GM18511 (cell line): ENCODE data around the gene YPEL3.
"Not testable (repeated sequence)": the region's sequence is repeated elsewhere in the genome, so short reads cannot be mapped to it uniquely, and the experiment has no call there.

Experiments
- ATAC-seq: cut with Tn5 transposase; IDR thresholded peaks from one replicate; pipeline ENCODE4 v1.9.1; 2021; ENCODE audit warnings: mild to moderate bottlenecking, moderate library complexity; ENCODE audit not compliant: unreplicated experiment

YPEL3 gene, protein sequence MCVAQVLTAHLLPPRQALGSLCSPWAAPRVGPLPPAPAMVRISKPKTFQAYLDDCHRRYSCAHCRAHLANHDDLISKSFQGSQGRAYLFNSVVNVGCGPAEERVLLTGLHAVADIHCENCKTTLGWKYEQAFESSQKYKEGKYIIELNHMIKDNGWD

DNA sequence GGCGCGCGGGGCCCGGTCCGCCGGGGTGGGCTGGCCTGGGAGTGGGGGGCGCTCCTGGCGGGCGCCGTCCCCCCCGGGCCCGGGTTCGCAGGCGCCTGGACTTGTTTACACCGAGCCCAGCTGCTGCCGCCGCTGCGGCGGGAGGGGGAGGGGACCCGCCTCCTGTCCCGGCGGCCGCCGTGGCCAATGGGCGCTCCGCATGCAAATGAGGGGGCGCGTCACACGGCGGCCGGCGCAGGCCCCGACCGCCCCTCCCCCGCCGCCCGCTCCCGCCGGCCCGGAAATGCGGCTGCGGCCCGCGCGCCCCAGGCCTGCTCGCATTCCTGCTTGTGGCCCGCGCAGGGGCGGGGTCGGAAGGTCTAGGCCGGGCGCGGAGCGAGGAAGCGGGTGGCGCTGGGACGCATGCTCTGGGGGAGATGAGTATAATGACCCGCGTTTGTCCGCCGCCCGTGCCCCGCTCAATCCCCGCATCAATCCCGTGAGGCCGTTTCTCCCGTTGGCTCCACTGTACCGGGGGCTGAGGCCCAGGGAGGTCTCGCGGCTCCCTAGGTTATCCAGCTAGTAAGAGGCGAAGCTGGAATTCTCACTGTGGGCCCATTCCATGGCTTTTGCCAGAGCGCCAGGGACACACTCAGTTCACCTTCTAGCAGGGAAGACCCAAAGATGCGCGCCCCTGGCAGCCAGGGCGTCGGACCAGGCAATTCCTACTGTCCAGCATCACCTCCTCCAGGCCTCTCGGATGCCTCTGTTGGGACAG, at the start of gene YPEL3:
Gene YPEL3 (minus strand): TSS at position 109 of the 757 bp plus-strand sequence. CDS start 731 bp downstream, outside the sequence.
- peak; percentile 48 for ATAC-seq

DNA sequence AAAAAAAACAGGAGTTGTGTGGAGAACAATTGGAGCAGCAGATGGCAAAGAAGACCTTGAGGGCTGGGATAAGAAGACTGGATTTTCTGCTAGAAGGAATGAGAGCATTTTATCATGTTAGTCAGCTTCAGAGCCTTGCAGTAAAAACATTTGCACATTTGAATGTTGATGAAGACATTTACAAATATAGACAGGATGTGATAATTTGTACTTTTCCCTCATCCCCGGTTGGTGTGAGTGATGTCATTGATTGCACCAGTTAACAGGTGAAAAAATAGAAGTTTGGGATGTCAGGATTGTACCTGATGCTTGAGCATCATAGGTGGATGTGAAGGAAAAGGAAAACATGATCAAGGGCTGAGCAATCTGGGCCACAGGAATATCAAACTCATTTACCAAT, 49.6 kb upstream of the YPEL3 start:
- no peak for ATAC-seq

DNA sequence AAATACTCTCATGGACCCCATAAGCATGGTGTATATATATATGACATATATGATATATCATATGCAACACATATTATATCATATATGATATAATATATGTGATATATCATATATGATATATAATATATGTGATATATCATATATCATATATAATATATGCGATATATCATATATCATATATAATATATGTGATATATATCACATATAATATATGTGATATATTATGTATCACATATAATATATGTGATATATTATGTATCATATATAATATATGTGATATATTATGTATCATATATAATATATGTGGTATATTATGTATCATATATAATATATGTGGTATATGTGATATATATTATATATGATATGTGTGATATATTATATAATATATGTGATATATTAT, 48.9 kb upstream of the YPEL3 start:
- no peak for ATAC-seq

DNA sequence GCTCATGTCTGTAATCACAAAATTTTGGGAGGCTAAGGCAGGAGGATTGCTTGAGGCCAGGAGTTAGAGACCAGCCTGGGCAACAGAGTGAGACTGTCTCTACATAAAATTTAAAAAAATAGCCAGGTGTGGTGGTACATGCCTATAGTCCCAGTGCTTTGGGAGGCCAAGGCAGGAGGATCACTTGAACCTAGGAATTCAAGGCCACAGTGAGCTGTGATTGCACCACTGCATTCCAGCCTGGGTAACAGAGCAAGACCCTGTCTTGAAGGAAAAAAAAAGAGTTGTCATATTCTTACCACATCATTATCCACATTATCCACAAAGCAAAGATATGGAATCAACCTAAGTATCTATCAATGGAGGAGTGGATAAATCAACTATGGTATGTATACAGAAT, 48.0 kb upstream of the YPEL3 start:
- ATAC-seq = no peak

DNA sequence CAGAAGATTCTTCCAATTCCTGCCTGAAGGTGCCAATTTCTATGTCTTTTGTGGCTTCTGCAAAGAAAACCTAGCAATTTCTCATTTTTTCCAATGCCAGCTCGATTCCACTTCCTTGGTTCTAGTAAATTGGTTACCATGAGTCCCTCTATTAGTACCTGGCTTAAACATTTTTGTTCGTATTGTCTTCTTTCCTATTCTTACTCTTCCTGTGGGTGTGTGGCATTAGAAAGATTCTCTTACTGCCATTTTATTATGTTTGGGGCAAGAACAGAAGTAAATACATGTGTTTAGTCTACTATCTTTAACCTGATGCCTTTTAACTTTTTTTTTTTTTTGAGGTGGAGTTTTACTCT, 47.3 kb upstream of the YPEL3 start:
- no peak for ATAC-seq

DNA sequence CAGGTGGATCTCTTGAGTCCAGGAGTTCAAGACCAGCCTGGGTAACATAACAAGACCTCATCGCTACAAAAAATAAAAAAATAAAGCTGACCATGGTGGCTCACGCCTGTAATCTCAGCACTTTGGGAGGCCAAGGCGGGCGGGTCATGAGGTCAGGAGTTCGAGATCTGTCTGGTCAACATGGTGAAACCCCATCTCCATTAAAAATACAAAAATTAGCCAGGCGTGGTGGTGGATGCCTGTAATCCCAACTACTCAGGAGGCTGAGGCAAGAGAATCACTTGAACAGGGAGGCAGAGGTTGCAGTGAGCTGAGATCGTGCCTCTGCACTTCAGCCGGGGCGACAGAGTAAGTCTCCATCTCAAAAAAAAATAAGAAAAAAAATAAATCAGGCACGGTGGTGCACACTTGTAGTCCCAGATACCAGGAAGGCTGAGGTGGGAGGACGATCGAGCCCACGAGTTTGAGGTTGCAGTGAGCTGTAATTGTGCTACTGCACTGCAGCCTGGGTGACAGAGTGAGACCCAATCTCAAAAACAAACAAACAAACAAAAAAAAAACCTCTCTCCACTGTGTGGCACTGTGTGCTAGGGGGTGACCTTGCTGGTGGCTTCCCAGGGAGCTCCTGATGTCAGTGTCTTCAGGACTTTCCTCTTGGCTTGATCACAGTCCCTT, 46.8 kb upstream of the YPEL3 start:
- no peak for ATAC-seq

DNA sequence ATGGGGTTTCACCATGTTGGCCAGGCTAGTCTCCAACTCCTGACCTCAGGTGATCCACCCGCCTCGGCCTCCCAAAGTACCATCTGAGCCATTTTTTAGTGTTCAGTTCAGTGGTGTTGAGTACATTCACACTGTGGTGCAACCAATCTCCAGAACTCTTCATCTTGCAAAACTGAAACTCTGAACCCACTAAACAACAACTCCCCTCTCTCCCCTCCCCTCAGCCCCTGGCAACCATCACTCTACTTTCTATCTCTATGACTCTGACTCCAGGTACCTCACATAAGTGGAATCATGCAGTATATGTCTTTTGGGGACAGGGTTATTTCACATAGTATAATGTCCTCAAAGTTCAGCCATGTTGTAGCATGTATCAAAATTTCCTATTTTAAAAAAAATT, 45.7 kb upstream of the YPEL3 start:
- no peak for ATAC-seq

DNA sequence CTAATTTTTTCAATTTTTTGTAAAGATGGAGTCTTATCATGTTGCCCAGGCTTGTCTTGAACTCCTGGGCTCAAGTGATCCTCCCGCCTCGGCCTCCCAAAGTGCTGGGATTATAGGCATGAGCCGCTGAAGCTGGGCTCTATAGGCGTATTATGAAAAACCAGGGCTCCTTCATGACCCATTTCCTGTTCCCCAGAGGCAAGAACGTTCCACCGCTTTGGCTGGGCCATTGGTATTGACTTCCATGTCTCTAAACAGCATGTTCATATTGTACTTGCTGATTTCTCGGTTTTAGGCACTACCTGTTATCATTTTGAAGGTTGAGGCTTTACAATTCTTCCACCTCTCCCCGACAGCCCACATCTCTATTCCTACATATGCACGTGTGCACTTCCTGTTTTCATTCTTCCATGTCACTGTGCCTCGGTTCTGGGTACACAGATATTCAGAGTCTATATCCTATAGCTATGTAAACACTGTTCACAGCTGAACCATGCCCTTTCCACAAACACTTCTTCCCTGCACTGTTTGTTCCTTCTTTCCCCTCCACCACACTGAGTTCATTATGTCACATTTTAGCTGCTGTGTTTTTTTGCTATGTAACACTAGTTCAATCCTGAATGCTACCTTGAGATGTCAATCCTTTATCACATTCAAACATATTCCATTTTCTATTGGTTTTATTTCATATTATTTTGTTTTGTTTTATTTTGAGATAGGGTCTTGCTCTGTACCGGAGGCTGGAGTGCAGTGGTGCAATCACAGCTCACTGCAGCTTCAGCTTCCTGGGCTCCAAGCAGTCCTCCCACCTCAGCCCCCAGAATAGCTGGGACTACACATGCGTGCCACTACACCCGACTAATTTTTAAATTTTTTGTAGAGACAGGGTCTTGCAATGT, 43.8 kb upstream of the YPEL3 start:
- no peak for ATAC-seq

DNA sequence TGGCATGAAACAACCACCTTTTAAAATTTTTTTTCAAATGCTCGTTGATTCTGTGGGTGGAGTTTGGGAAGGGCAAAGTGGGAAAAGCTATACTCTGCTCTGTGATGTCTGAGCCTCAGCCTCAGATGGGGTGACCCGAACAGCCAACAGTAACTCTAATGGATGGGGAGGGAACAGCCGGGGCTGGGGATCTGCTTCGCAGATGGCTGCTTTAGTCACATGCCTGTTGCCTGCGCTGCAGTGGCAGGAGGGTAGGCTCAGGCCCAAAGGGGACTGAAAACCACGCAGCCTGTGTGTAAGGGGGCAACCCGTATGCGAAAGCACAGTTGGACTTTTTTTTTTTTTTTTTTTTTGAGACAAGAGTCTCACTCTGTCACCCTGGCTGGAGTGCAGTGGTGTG, 41.9 kb upstream of the YPEL3 start:
- ATAC-seq = no peak

DNA sequence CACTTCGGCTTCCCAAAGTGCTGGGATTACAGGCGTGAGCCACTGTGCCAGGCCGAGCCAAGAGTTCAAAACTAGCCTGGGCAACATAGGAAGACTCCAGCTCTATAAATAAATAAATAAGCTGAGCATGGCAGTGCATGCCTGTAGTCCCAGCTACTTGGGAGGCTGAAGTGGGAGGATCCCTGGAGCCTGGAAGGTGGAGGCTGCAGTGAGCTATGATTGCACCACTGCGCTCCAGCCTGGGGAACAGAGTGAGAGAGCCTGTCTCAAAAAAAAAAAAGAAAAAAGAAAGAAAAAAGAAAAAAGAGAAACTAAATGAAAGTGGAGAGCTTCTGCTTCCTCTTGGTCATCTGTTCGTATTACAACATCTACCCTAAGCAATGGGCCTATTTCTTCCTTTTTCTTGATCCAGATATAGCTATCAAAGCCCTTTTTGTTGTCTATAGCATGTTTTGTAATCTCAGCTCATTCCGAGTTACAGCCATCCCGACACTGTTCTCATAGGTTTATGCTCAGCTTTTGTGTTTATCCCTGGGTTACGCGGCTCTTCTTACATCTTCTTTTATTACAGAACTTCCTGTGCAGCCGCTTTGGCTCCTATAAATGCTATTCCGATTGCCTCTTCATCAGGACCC, 41.1 kb upstream of the YPEL3 start:
- no peak for ATAC-seq

DNA sequence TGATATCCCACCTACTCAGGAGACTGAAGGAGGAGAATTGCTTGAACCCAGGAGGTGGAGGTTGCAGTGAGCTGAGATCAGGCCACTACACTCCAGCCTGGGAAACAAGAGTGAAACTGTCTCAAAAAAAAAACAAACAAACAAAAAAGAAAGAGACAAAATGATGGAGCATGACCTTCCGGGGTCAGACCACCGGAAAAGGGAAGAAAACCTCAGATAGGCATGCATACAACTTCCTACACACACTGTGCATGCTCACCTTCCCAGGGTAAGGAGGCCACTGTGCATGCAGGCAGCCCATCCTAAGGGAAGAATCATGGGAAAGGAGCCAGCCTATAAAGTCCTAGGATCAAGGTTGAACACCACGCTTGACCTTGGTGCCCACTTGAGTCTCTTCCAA, 36.6 kb upstream of the YPEL3 start:
- ATAC-seq = no peak

DNA sequence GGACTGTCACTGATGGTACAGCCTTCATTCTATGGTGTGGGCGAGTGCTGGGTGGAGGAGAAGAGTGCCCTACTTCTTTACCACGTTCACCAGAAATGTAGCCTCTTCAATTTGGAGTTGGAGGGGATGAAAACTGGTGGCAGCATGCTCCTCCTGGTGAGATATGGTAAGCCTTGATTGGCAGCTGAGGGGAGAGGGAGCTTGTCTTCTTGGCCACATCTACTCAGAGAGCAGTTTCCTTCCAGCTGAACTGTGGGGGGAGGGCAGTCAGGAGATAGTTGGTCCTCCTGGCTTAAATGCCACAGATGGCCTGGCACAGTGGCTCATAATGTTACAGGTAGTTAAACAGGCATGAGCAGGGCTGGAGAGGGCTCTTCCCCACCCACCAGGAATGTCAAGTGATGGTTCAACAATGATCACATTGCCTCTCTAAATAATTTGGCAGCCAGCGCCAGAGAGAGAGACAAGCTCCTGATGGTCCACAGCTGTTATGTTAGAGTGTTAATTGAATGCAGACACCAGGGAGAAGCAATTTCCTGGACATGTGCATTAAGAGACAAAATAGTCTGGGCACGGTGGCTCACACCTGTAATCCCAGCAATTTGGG, 36.0 kb upstream of the YPEL3 start:
- no peak for ATAC-seq

DNA sequence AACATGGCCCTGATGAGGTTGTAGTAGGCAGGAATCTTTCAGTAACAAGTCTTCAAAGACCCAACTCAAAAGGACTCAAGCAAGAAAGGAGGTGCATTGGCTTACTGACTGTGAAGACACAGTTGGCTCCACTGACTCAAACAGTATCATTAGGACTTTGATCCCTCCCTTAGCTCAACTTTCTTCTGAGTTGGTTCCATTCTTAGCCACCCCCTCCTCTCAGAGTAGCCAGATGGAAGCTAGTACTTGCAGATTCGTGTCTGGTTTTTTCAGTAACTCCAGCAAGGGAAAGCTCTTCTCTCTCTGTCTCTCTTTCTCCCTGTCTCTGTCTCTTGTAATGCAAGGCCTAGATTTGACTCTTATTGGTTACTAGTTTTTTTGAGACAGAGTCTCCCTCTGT, 32.0 kb upstream of the YPEL3 start:
- ATAC-seq = no peak

DNA sequence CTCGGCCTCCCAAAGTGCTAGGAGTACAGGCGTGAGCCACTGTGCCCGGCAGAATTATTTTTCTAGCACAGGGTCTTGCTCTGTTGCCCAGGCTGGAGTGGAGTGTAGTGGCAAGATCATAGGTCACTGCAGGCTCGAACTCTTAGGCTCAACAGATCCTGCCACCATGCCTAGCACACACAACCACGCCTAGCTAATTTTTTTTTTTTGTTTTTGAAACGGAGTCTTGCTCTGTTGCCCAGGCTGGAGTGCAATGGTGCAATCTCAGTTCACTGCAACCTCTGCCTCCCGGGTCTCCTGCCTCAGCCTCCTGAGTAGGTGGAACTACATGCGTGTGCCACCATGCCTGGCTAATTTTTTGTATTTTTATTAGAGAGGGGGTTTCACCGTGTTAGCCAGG, 29.7 kb upstream of the YPEL3 start:
- ATAC-seq = not testable (repeated sequence)

DNA sequence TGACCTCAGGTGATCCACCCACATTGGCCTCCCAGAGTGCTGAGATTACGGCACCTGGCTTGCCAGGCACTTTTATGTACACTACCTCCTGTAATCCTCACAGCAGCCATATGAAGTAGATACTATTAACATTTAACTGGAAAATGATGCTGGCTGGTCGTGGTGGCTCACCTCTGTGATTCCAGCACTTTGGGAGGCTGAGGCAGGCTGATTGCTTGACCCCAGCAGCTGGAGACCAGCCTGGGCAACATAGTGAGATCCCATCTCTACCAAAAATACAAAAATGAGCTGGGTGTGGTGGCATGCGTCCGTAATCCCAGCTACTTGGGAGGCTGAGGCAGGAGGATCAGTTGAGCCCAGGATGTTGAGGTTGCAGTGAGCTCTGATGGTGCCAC, 29.0 kb upstream of the YPEL3 start:
- no peak for ATAC-seq

DNA sequence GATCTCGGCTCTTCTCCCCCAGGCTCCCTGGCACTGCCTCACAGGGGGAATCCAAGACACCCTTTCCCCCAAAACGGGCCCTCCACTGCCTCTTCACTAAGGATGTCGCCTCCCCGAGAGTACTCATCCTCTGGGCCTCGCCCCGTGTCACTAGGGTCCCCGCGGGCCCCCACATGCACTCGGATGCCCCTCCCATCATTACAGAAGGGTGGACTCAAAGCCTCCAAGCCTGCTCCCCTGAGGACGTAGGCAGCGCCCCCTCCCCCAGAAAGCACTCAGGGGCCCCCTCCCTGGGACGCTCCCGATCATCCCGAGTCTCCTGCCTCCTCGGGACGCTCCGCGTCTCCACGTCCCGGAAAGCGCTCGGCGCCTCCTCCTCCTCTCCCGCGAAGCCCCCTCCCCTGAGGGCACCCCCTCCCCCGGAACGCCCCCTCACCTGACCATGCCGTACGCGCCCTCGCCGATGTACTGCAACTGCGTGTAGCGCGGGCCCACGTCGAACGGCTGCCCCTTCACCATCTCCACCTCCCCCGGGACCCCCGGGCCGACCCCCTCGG, 26.7 kb upstream of the YPEL3 start:
- no peak for ATAC-seq

DNA sequence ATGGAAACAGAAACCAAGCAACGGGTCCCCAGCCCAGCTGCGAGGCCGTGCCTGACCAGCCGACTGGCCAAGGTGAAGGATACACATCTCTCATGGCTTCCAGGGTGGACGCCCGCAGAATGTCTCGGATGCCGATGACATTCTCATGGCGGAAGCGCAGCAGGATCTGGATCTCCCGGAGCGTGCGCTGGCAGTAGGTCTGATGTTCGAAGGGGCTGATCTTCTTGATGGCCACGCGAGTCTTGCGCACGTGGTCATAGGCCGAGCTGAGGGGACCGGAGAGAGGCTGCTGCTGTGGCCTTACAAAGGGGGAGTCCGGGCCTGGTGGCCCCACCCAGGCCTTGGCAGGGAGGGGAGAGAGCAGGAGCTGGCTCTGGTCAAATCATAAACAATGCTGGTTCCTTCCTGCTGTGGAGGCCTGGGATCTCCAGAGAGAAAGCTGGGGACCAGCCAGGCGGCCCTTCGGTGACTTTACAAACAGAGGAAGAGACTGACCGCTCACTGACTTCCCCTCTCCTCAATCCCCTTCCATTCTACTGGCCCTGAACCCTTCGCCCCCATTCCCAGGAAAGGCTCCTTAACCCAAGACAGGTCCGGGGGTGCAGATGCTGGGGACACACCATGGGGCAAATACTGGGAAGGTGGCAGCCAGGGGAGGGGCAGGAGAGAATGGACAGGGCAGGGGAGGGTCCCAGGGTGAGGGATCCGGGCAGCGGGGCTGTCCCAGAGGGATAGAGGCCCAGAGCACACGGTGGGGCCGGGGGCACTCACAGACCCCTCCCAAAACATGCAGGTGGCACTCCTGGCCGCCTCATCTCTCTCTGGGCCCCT, 25.9 kb upstream of the YPEL3 start:
- ATAC-seq = no peak

DNA sequence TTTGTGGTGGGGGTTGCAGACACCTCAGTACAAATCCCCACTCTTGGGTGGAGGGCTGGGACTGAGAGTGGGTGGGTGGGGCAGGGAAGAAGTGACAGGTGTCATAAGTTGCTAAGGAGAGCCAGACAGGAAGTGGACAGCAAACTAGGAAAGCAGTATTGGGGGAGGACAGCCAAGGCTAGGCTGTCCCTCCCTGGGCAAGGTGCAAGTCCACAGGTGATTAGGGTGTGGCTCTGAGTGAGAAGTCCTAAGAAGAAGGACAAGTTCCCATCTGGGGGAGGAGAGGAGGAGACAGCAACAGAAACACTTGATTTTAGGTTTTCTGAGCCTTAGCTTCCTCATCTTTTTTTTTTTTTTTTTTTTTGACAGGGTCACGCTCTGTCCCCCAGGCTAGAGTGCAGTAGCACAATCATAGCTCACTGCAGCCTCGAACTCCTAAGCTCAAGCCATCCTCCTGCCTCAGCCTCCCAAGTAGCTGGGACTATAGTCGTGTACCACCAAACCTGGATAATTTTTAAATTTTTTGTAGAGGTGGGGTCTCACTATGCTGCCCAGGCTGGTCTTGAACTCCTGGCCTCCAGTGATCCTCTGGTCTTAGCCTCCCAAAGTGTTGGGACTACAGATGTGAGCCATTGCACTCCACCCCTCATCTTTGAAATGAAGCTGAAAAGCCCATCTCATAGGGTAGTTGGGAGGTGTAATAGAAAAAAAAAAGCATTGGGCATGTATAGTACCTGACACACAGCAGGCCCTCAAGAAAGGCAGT, 24.5 kb upstream of the YPEL3 start:
- no peak for ATAC-seq

DNA sequence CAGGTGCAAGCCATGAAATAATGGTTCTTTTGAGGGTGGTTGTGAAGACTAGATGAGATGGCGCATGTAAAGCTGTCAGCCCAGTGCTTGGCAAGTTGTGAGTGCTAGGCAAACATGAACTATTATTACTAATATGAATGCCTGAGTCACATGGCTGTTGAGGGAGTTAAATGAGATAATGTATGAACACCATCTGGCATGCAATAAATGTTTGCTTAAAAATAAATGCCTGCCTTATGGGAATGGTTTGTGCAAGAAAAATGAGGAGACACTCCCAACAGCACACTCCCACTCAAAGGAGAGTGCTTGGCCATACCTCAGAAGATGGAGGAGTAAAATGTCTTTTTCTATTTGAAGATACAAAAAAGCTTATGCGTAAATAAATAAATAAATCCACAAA, 23.4 kb upstream of the YPEL3 start:
- no peak for ATAC-seq
